SU-DHL-6 (cell line): ENCODE results near the gene MYO1H.

Experiments
- H2AFZ ChIP-seq: fragments of 200-600 bp; sonication (generic); 2 replicates; pipeline ENCODE4 v1.6.1; 2014; ENCODE audit warnings: low read depth, mild to moderate bottlenecking, moderate library complexity, mixed read lengths, antibody characterized with exemption, low read length; ENCODE audit not compliant: severe bottlenecking
- H3F3A ChIP-seq: fragments of 200-600 bp; shearing (Covaris generic); 2 replicates; pipeline ENCODE4 v1.6.0; 2016; ENCODE audit warnings: antibody characterized with exemption, mild to moderate bottlenecking; ENCODE audit not compliant: insufficient read depth
- H3K27ac ChIP-seq: fragments of 200-600 bp; sonication (generic); 2 replicates; pipeline ENCODE4 v1.5.1; 2016; ENCODE audit warnings: low read depth, mild to moderate bottlenecking, low read length, moderate library complexity, mixed read lengths
- H3K27me3 ChIP-seq: fragments of 200-600 bp; sonication (generic), shearing (Covaris generic); 2 replicates; pipeline ENCODE4 v1.6.0; 2014; ENCODE audit warnings: mild to moderate bottlenecking, low read length
- H3K36me3 ChIP-seq: fragments of 200-600 bp; sonication (generic); 2 replicates; pipeline ENCODE4 v1.6.1; 2014; ENCODE audit warnings: mild to moderate bottlenecking, low read length, mixed read lengths
- H3K4me2 ChIP-seq: fragments of 300-600, 200-600 bp; shearing (Covaris generic), sonication (generic); 2 replicates; pipeline ENCODE4 v1.6.0; 2014; ENCODE audit warnings: low read length, low read depth, mild to moderate bottlenecking; ENCODE audit not compliant: poor library complexity, severe bottlenecking
- H3K4me3 ChIP-seq: fragments of 200-600 bp; sonication (generic); 2 replicates; pipeline ENCODE4 v1.5.1; 2014; ENCODE audit warnings: antibody characterized with exemption, low read length, mild to moderate bottlenecking, mixed read lengths; ENCODE audit not compliant: insufficient read depth, poor library complexity, severe bottlenecking
- H3K79me2 ChIP-seq: fragments of 200-600 bp; sonication (generic); 2 replicates; pipeline ENCODE4 v1.6.1; 2014; ENCODE audit warnings: mild to moderate bottlenecking, low read length, moderate library complexity; ENCODE audit not compliant: insufficient read depth
- H3K9ac ChIP-seq: fragments of 200-600 bp; sonication (generic); 2 replicates; pipeline ENCODE4 v1.7.0; 2014; ENCODE audit warnings: mild to moderate bottlenecking, low read length
- H3K9me2 ChIP-seq: fragments of 200-600 bp; sonication (generic); replicated peaks from 2 replicates; pipeline ENCODE4 v1.6.1; 2014; ENCODE audit warnings: low read length; ENCODE audit not compliant: insufficient read depth
- H3K9me3 ChIP-seq: fragments of 200-600 bp; sonication (generic); 2 replicates; pipeline ENCODE4 v1.6.1; 2014; ENCODE audit warnings: low read length, mixed read lengths; ENCODE audit not compliant: insufficient read depth
- H4K20me1 ChIP-seq: fragments of 200-600 bp; sonication (generic); 2 replicates; pipeline ENCODE4 v1.6.1; 2014; ENCODE audit warnings: low read depth, mild to moderate bottlenecking, antibody characterized with exemption, low read length, moderate library complexity, mixed read lengths
- CTCF ChIP-seq: fragments of 200-600 bp; sonication (generic); IDR thresholded peaks from one replicate; pipeline ENCODE4 v1.5.1; 2017; ENCODE audit warnings: antibody characterized with exemption, mild to moderate bottlenecking, low read length, moderate library complexity; ENCODE audit not compliant: insufficient read depth, poor library complexity, severe bottlenecking
- EZH2phosphoT487 ChIP-seq: fragments of 200-600 bp; sonication (generic), shearing (Covaris generic); conservative IDR thresholded peaks from 2 replicates; pipeline ENCODE4 v1.6.1; 2018; ENCODE audit warnings: mild to moderate bottlenecking, antibody characterized with exemption, low read length, moderate library complexity, mixed read lengths

The MYO1H gene

GRCh38 chr12:109432842-109433304 lies 85.2 kb downstream of the MYO1H start:
- Histone ChIP-seq H3K9me2 (no peaks in the 10 kb centered on the region), H3K9ac (no peak overlapping the region; the same call in 1 of the 2 replicates), H3K4me3 (no peak overlapping the region), H3K4me2 (peak overlapping the region; percentile 13), H3F3A (no peaks in the 10 kb centered on the region), H2AFZ (peak overlapping the region; percentile 35), H3K27ac (no peak overlapping the region), H3K79me2 (no peaks in the 10 kb centered on the region), H4K20me1 (no peaks in the 10 kb centered on the region), H3K9me3 (no peaks in the 10 kb centered on the region), H3K36me3 (no peaks in the 10 kb centered on the region), H3K27me3 (no peaks in the 10 kb centered on the region)
- TF ChIP-seq CTCF: peak; percentile 92
- no peak for TF ChIP-seq EZH2phosphoT487

GRCh38 chr12:109433618-109434017 lies 85.9 kb downstream of the MYO1H start:
- Histone ChIP-seq H4K20me1 (no peaks in the 10 kb centered on the region), H3K4me3 (no peak overlapping the region), H3K9ac (no peak overlapping the region), H3K36me3 (no peaks in the 10 kb centered on the region), H3K9me3 (no peaks in the 10 kb centered on the region), H3K27me3 (no peaks in the 10 kb centered on the region), H3K9me2 (no peaks in the 10 kb centered on the region), H3K79me2 (no peaks in the 10 kb centered on the region), H2AFZ (no peak overlapping the region), H3K4me2 (no peak overlapping the region), H3K27ac (no peak overlapping the region), H3F3A (no peaks in the 10 kb centered on the region)
- no peak for TF ChIP-seq EZH2phosphoT487
- no peak for TF ChIP-seq CTCF

GRCh38 chr12:109434582-109434981 lies 86.9 kb downstream of the MYO1H start:
- no peak for TF ChIP-seq CTCF
- no peak for TF ChIP-seq EZH2phosphoT487
- Histone ChIP-seq H3K9ac (no peak overlapping the region), H3K27ac (no peak overlapping the region), H2AFZ (no peak overlapping the region), H3K9me2 (no peaks in the 10 kb centered on the region), H3K4me2 (no peak overlapping the region), H3K4me3 (no peak overlapping the region), H4K20me1 (no peaks in the 10 kb centered on the region), H3K9me3 (no peaks in the 10 kb centered on the region), H3K27me3 (no peaks in the 10 kb centered on the region), H3K79me2 (no peaks in the 10 kb centered on the region), H3K36me3 (no peaks in the 10 kb centered on the region), H3F3A (no peaks in the 10 kb centered on the region)
